GM12878 (cell line): Measurements from ENCODE around the gene INPP5D. TPM values are rescaled to one million over a fixed set of nuclear protein-coding genes. Genes with fewer than 3 reads are reported as not detected.
A peak's percentile ranks its signal among the peaks of the same experiment; 100 is the strongest.

Experiments used
- ATAC-seq: fragments of 200-7000 bp; cut with Tn5 transposase; 3 replicates; pipeline ENCODE4 v1.9.1; 2020; ENCODE audit warnings: mild to moderate bottlenecking, moderate library complexity
- BruUV-seq: library from RNA; stranded (reverse); fragments of 400-500 nt; replicated peaks from 2 replicates; lab custom pipeline; 2021; lab: Mats Ljungman, UMichigan
- CTCF ChIA-PET: fragments of 300-600 bp; sonication (Branson Sonifier 250); formaldehyde crosslinking; extraction: SDS; loops from one replicate; lab custom pipeline; 2021; ENCODE audit warnings: inconsistent platforms; lab: Yijun Ruan, JAX
- POLR2A ChIA-PET: fragments of 350-600 bp; formaldehyde crosslinking; extraction: SDS; loops from one replicate; lab custom pipeline; 2021; ENCODE audit warnings: inconsistent platforms; lab: Charles Lee
- RAD21 ChIA-PET: fragments of 300-600 bp; sonication (Branson Sonifier 250); formaldehyde crosslinking; loops from one replicate; lab custom pipeline; 2023; ENCODE audit warnings: antibody characterized with exemption; ENCODE audit not compliant: unreplicated experiment; lab: Charles Lee
- SMC1A ChIA-PET: fragments of 300-600 bp; sonication (Branson Sonifier 250); formaldehyde crosslinking; loops from one replicate; lab custom pipeline; 2023; ENCODE audit not compliant: unreplicated experiment, uncharacterized antibody; lab: Charles Lee
- DNase-seq: peaks from one replicate; pipeline ENCODE4 v3.0.0-alpha.2; 2011; ENCODE audit warnings: low read depth, low spot score
- FAIRE-seq: peaks from 3 replicates; lab custom pipeline; 2011; peaks lifted over from hg19 to GRCh38; lab: Jason Lieb, UNC
- H2AFZ ChIP-seq: 2 replicates; pipeline ENCODE4 v1.6.0; 2011; ENCODE audit warnings: low read depth, low read length, control low read depth; ENCODE audit not compliant: control insufficient read depth
- H3K27ac ChIP-seq: 2 replicates; pipeline ENCODE4 v1.5.1; 2011; ENCODE audit warnings: control low read depth; ENCODE audit not compliant: control insufficient read depth, insufficient read depth
- H3K27me3 ChIP-seq, 2 experiments: replicated peaks in 1 of 2; 2 replicates each; pipeline versions ENCODE4 v1.6.0 to v1.6.1; 2011; ENCODE audit warnings: low read length in 1 of 2; ENCODE audit not compliant: control insufficient read depth in 2 of 2, insufficient read depth in 2 of 2
- H3K36me3 ChIP-seq, 2 experiments: 2 replicates each; pipeline ENCODE4 v1.5.1; 2011; ENCODE audit warnings: low read length in 1 of 2; ENCODE audit not compliant: control insufficient read depth in 2 of 2, insufficient read depth in 2 of 2
- H3K4me1 ChIP-seq: 2 replicates; pipeline ENCODE4 v1.6.1; 2011; ENCODE audit warnings: mild to moderate bottlenecking, low read length, moderate library complexity, mixed read lengths; ENCODE audit not compliant: control insufficient read depth, insufficient read depth
- H3K4me2 ChIP-seq: 2 replicates; pipeline ENCODE4 v1.6.0; 2011; ENCODE audit warnings: control low read depth; ENCODE audit not compliant: control insufficient read depth, insufficient read depth
- H3K4me3 ChIP-seq: fragments of 200-600 bp; sonication (generic); 2 replicates; pipeline ENCODE4 v1.5.1; 2016
- H3K79me2 ChIP-seq: 2 replicates; pipeline ENCODE4 v1.6.0; 2011; ENCODE audit warnings: low read length; ENCODE audit not compliant: control insufficient read depth, insufficient read depth
- H3K9ac ChIP-seq: 2 replicates; pipeline ENCODE4 v1.8.0; 2011; ENCODE audit warnings: low read length, control low read depth, mixed read lengths; ENCODE audit not compliant: control insufficient read depth, insufficient read depth
- H3K9me3 ChIP-seq: replicated peaks from 3 replicates; pipeline ENCODE4 v1.5.1; 2011; ENCODE audit warnings: mild to moderate bottlenecking, low read length; ENCODE audit not compliant: control insufficient read depth, insufficient read depth
- H4K20me1 ChIP-seq: 2 replicates; pipeline ENCODE4 v1.6.0; 2011; ENCODE audit not compliant: control insufficient read depth, insufficient read depth
- NFYA ChIP-seq: IDR thresholded peaks from 2 replicates; pipeline ENCODE4 v1.6.1; 2011; ENCODE audit warnings: low read depth, mild to moderate bottlenecking, low read length, improper control_type of control experiment, borderline replicate concordance
- POLR2A ChIP-seq: IDR thresholded peaks from 2 replicates; pipeline ENCODE4 v1.6.1; 2011; ENCODE audit warnings: low read depth, mild to moderate bottlenecking, low read length
- ZBED1 ChIP-seq: IDR thresholded peaks from 2 replicates; pipeline ENCODE4 v1.6.1; 2016; ENCODE audit warnings: borderline replicate concordance
- WGBS: methylation state at CpG from one replicate; pipeline ENCODE4 v1.1.6; 2016; ENCODE audit warnings: low lambda C conversion rate; ENCODE audit not compliant: insufficient replicate concordance, insufficient coverage; ENCODE audit errors: missing lambda C conversion rate; 5-methylcytosine and 5-hydroxymethylcytosine counted together
- in situ Hi-C: fragments of 300-500 bp; cut with MboI; formaldehyde crosslinking; loops from 9 replicates; pipeline ENCODE4 v1.14.3; 2018; ENCODE audit warnings: mixed read lengths
- intact Hi-C: fragments of 100-400 bp; cut with micrococcal nuclease; formaldehyde crosslinking; loops from one replicate; pipeline ENCODE4 v1.14.2; 2022; ENCODE audit not compliant: unreplicated experiment
- polyA plus RNA-seq, 11 experiments: library from polyadenylated mRNA; depleted of rRNA in 4 of 11; unstranded in 6 of 11; stranded (reverse) in 5 of 11; fragments of >200 nt; fragmentation: Nextera tagmentation in 4 of 11; fragmentation: Illumina TruSeq in 1 of 11; extraction: Ambion mirVana in 4 of 11; extraction: Trizol in 1 of 11; gene quantifications; 1 replicate in 1 of 11; 2 replicates in 10 of 11; pipeline versions ENCODE4 v1.2.1 to v1.2.3, GENCODE V29; 2011 to 2016; ENCODE audit warnings: inconsistent platforms in 2 of 11, missing spikeins in 2 of 11, low read depth in 1 of 11
- total RNA-seq, 4 experiments: library from RNA; depleted of rRNA in 3 of 4; stranded (reverse); fragments of >200 nt in 3 of 4; fragmentation: Illumina TruSeq in 1 of 4; extraction: Trizol in 1 of 4; gene quantifications; 2 replicates each; pipeline versions ENCODE4 v1.2.1 to v1.2.3, GENCODE V29; 2013 to 2021

INPP5D gene
- total and polyA plus RNA-seq, 10 of the 15 experiments (the other 5 are each of a cell fraction or from before 2014, with no cell fraction given): 11.8 to 139 (median 88.8) TPM

DNA sequence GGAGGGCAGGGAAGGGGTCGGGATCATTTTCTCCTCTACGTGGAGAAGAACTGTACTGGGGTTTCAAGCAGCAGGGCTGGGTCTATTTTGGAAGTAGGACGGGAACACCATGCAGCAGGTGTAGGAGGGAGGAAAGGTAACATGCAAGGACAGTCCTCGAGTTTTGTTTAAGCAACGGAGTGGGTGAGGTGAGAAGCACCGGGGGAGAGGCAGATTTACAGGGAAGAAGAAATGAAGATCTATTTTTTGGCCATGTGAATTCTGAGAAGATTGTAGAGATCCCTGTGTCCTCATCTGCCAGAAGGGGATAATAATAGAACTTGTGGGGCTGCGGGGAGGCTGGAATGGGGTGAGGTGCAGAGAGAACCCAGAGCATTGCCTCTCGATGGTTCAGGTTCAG lies 85.6 kb downstream of the INPP5D start:
- TF ChIP-seq POLR2A (0 out of 2 replicates have a peak, but pooled peaks have one; percentile 3), ZBED1 (no peak)
- no peaks in the 10 kb centered on the region for H3K27me3 ChIP-seq
- RAD21 ChIA-PET: interaction anchor here (0.6 kb wide), 1 partner anchor 81 kb away, joined by 3 read pairs; no protein-coding TSS in a partner anchor
- H3K4me1 ChIP-seq: peaks cover 19% of the 10 kb centered on the region
- H3K9me3 ChIP-seq: peaks cover 4% of the 10 kb centered on the region; the same call in 2 of the 3 replicates
- SMC1A ChIA-PET: interaction anchor here (0.8 kb wide), 1 partner anchor 988 kb away, joined by 3 read pairs; no protein-coding TSS in a partner anchor
- DNase-seq: no peak
- H4K20me1 ChIP-seq: no peaks in the 10 kb centered on the region; the same call in 1 of the 2 replicates
- no peak for FAIRE-seq
- peaks cover 43 to 55% of the 10 kb centered on the region in 2 experiments for H3K36me3 ChIP-seq
- over 99% methylated on average over 8 of the region's 8 CpGs for WGBS
- in situ Hi-C loops (no loop called here), intact Hi-C loops (no loop called here)
- BruUV-seq: no TSS peak
- no peak overlapping the region for H3K4me3 ChIP-seq
- no peak for ATAC-seq
- POLR2A ChIA-PET: no interaction called here
- no peak overlapping the region for H3K27ac ChIP-seq
- peaks cover 12% of the 10 kb centered on the region for H3K79me2 ChIP-seq
- no peak overlapping the region for H3K9ac ChIP-seq
- no peak overlapping the region for H2AFZ ChIP-seq
- CTCF ChIA-PET: interaction anchor here (1.0 kb wide), 1 partner anchor 65 kb away, joined by 3 read pairs; no protein-coding TSS in a partner anchor
- no peak overlapping the region for H3K4me2 ChIP-seq

DNA sequence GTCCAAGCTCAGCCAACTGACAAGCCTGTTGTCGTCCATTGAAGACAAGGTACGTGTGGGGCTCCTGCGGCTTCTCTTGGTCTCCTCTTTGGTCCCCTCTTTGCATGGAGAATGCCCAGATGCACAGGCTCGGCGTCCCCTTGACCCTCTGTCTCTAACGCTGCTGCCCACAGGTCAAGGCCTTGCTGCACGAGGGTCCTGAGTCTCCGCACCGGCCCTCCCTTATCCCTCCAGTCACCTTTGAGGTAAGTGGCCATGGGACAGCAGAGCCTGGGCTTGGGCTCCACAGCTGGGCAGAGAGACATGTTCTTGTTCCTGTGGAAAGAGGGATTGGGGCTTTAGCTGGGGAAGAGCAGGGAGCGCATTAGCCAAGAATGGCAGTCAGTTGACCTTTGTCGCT lies 86.1 kb downstream of the INPP5D start:
- no peaks in the 10 kb centered on the region; the same call in 1 of the 2 replicates for H4K20me1 ChIP-seq
- no peak overlapping the region for H3K4me3 ChIP-seq
- H2AFZ ChIP-seq: no peak overlapping the region
- H3K36me3 ChIP-seq: peaks cover 45 to 58% of the 10 kb centered on the region in 2 experiments
- H3K27ac ChIP-seq: no peak overlapping the region
- ChIA-PET POLR2A (no interaction called here), CTCF (no interaction called here), RAD21 (no interaction called here), SMC1A (no interaction called here)
- no TSS peak for BruUV-seq
- TF ChIP-seq NFYA (no peak), POLR2A (peak; percentile 47)
- in situ Hi-C loops (no loop called here), intact Hi-C loops (no loop called here)
- H3K79me2 ChIP-seq: peaks cover 12% of the 10 kb centered on the region
- ATAC-seq (no peak), DNase-seq (no peak), FAIRE-seq (no peak)
- peaks cover 4% of the 10 kb centered on the region; the same call in 2 of the 3 replicates for H3K9me3 ChIP-seq
- WGBS: 100% methylated on average over 11 of the region's 11 CpGs
- no peaks in the 10 kb centered on the region for H3K27me3 ChIP-seq
- peaks cover 19% of the 10 kb centered on the region for H3K4me1 ChIP-seq
- no peak overlapping the region for H3K4me2 ChIP-seq
- no peak overlapping the region for H3K9ac ChIP-seq
